Peyer's patch (tissue), 4 donors: ENCODE data around the gene DHX38. TPM values are rescaled to one million over a fixed set of nuclear protein-coding genes. Genes with fewer than 3 reads are reported as not detected.

Experiments
- DNase-seq, 3 donors: peaks; one replicate each; pipeline ENCODE4 v3.0.0-alpha.2; 2017 to 2019
- H3K27ac ChIP-seq, 4 donors: fragments of 200-600 bp; sonication (generic); one replicate each; pipeline ENCODE4 v1.5.1; 2016 to 2019
- H3K27me3 ChIP-seq, 2 donors: fragments of 200-600 bp; sonication (generic); one replicate each; pipeline ENCODE4 v1.5.1; 2019
- H3K36me3 ChIP-seq, 3 donors: fragments of 200-600 bp; sonication (generic); one replicate each; pipeline ENCODE4 v1.5.1; 2016 to 2019
- H3K4me1 ChIP-seq, 4 donors: fragments of 200-600 bp; sonication (generic); one replicate each; pipeline ENCODE4 v1.5.1; 2016 to 2019
- H3K4me3 ChIP-seq, 4 donors: fragments of 200-600 bp; sonication (generic); 1 replicate in 3 of 4; 2 replicates in 1 of 4; pipeline ENCODE4 v1.5.1; 2016 to 2019; ENCODE audit warnings: mild to moderate bottlenecking in 1 of 4
- H3K9me3 ChIP-seq, 4 donors: fragments of 200-600 bp; sonication (generic); one replicate each; pipeline ENCODE4 v1.5.1; 2016 to 2019; ENCODE audit warnings: mild to moderate bottlenecking in 1 of 4
- CTCF ChIP-seq, 6 experiments: fragments of 450-650 bp in 4 of 6; fragments of 200-600 bp in 2 of 6; sonication (generic) in 1 of 6; IDR thresholded peaks; one replicate each; pipeline ENCODE4 v1.5.1; 2017 to 2019; ENCODE audit warnings: antibody characterized with exemption in 6 of 6, mild to moderate bottlenecking in 3 of 6, moderate library complexity in 1 of 6
- POLR2A ChIP-seq, 2 donors: fragments of 450-650 bp; IDR thresholded peaks; one replicate each; pipeline ENCODE4 v1.5.1; 2017; ENCODE audit warnings: antibody characterized with exemption in 2 of 2, mild to moderate bottlenecking in 2 of 2, moderate library complexity in 2 of 2
- total RNA-seq, 4 donors: library from RNA; depleted of rRNA; stranded (reverse); fragments of >200 nt; gene quantifications; one replicate each; pipeline ENCODE4 v1.1.0, GENCODE V29; 2016

The DHX38 gene
- total RNA-seq, 4 donors from 2014 or later, result 44.3 to 171 (median 106) TPM

GRCh38 chr16:72094266-72094610 is 591 bp downstream of the DHX38 start:
- Histone ChIP-seq H3K4me1 (peaks cover 0 to 33% (median 7%) of the 10 kb centered on the region in 4 donors), H3K27me3 (no peaks in the 10 kb centered on the region), H3K36me3 (peaks cover 0 to 47% (median 0%) of the 10 kb centered on the region in 3 donors), H3K4me3 (peak overlapping the region; percentile 79 to 94 (median 89)), H3K9me3 (no peaks in the 10 kb centered on the region), H3K27ac (peak overlapping the region; percentile 83 to 93 (median 90))
- DNase-seq, result no peak
- TF ChIP-seq CTCF (IDR thresholded peaks at IDR 0.05) (no peak), POLR2A (IDR thresholded peaks at IDR 0.05) (no peak)

- peaks cover 0 to 15% (median 3%) of the 10 kb centered on the region in 4 donors for H3K4me1 ChIP-seq
- no peak overlapping the region for H3K4me3 ChIP-seq
- no peaks in the 10 kb centered on the region for H3K27me3 ChIP-seq
- H3K27ac ChIP-seq, result no peak overlapping the region
- peaks cover 0 to 80% (median 0%) of the 10 kb centered on the region in 3 donors for H3K36me3 ChIP-seq
- no peaks in the 10 kb centered on the region for H3K9me3 ChIP-seq
- no peak for DNase-seq
- TF ChIP-seq CTCF (IDR thresholded peaks at IDR 0.05) (no peak), POLR2A (IDR thresholded peaks at IDR 0.05) (no peak)
Observed at GRCh38 chr16:72098936-72099335, 5.3 kb downstream of the DHX38 start.

- H3K4me1 ChIP-seq, result peaks cover 0 to 13% (median 2%) of the 10 kb centered on the region in 4 donors
- no peak overlapping the region for H3K27ac ChIP-seq
- H3K9me3 ChIP-seq, result no peaks in the 10 kb centered on the region
- peaks cover 0 to 85% (median 0%) of the 10 kb centered on the region in 3 donors for H3K36me3 ChIP-seq
- TF ChIP-seq POLR2A (IDR thresholded peaks at IDR 0.05) (no peak), CTCF (IDR thresholded peaks at IDR 0.05) (peak in 4 of 6 experiments; percentile 32 to 68 (median 58))
- H3K27me3 ChIP-seq, result no peaks in the 10 kb centered on the region
- H3K4me3 ChIP-seq, result no peak overlapping the region
- peak in 1 of 3 donors; percentile 67 for DNase-seq
Observed at GRCh38 chr16:72099377-72099818, 5.8 kb downstream of the DHX38 start.

- H3K36me3 ChIP-seq, result peaks cover 0 to 100% (median 0%) of the 10 kb centered on the region in 3 donors
Observed at GRCh38 chr16:72101195-72101594, 7.5 kb downstream of the DHX38 start.

GRCh38 chr16:72104905-72105304 is 11.3 kb downstream of the DHX38 start:
- TF ChIP-seq CTCF (IDR thresholded peaks at IDR 0.05) (no peak), POLR2A (IDR thresholded peaks at IDR 0.05) (no peak)
- H3K36me3 ChIP-seq, result peaks cover 0 to 100% (median 0%) of the 10 kb centered on the region in 3 donors
- H3K27me3 ChIP-seq, result no peaks in the 10 kb centered on the region
- no peaks in the 10 kb centered on the region for H3K4me1 ChIP-seq
- DNase-seq, result no peak
- H3K9me3 ChIP-seq, result no peaks in the 10 kb centered on the region
- H3K4me3 ChIP-seq, result no peak overlapping the region
- no peak overlapping the region for H3K27ac ChIP-seq

More at GRCh38 chr16:72101195-72101594, 7.5 kb downstream of the DHX38 start:
- no peak for DNase-seq
- no peak for TF ChIP-seq POLR2A (IDR thresholded peaks at IDR 0.05)
- no peak for TF ChIP-seq CTCF (IDR thresholded peaks at IDR 0.05)
- H3K9me3 ChIP-seq, result no peaks in the 10 kb centered on the region
- H3K4me1 ChIP-seq, result no peaks in the 10 kb centered on the region
- no peak overlapping the region for H3K4me3 ChIP-seq
- no peak overlapping the region for H3K27ac ChIP-seq
- no peaks in the 10 kb centered on the region for H3K27me3 ChIP-seq

GRCh38 chr16:72105978-72106377 is 12.3 kb downstream of the DHX38 start:
- no peak for DNase-seq
- peaks cover 0 to 100% (median 0%) of the 10 kb centered on the region in 3 donors for H3K36me3 ChIP-seq
- H3K27me3 ChIP-seq, result no peaks in the 10 kb centered on the region
- no peak overlapping the region for H3K27ac ChIP-seq
- no peaks in the 10 kb centered on the region for H3K4me1 ChIP-seq
- TF ChIP-seq CTCF (IDR thresholded peaks at IDR 0.05), result no peak
- TF ChIP-seq POLR2A (IDR thresholded peaks at IDR 0.05), result no peak
- no peak overlapping the region for H3K4me3 ChIP-seq
- H3K9me3 ChIP-seq, result no peaks in the 10 kb centered on the region
